ENCODE results near the gene RAB11FIP3.

DNA sequence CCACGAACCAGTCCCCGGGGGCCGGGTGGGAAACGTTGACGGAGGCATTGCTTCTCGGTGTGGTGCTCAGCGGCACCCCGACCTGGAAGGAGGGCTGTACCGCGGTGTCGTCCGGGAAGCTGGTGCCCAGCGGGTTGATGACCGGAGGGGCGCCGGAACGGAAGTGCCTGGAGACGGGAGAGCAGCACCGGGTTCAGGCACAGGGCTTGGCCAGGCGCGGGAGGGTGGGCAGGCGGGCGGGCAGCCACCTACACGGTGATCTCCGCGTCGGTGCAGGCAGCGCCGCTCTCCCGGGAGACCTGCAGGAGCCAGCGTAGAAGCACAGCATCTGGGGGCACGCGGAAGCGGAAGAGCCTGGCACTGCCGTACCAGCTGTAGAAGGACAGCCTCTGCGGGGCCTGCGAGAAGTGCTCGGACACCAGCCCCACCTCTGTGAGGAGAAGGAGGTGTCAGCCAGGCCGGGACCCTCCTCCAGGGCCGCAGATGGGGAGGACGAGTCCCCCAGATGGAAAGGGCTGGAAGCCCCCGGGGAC, 48.0 kb upstream of the RAB11FIP3 start:
- TF ChIP-seq, protein P1, sequence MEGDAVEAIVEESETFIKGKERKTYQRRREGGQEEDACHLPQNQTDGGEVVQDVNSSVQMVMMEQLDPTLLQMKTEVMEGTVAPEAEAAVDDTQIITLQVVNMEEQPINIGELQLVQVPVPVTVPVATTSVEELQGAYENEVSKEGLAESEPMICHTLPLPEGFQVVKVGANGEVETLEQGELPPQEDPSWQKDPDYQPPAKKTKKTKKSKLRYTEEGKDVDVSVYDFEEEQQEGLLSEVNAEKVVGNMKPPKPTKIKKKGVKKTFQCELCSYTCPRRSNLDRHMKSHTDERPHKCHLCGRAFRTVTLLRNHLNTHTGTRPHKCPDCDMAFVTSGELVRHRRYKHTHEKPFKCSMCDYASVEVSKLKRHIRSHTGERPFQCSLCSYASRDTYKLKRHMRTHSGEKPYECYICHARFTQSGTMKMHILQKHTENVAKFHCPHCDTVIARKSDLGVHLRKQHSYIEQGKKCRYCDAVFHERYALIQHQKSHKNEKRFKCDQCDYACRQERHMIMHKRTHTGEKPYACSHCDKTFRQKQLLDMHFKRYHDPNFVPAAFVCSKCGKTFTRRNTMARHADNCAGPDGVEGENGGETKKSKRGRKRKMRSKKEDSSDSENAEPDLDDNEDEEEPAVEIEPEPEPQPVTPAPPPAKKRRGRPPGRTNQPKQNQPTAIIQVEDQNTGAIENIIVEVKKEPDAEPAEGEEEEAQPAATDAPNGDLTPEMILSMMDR (conservative IDR thresholded peaks at IDR 0.05; ENCODE audit: low read length): no peak
- TF ChIP-seq EZH2phosphoT487 (IDR thresholded peaks at IDR 0.05; ENCODE audit: borderline replicate concordance, low read depth, low read length): no peak

Data from OCI-LY7 (cell line).